Measurements from ENCODE around the gene TBX10. TPM values are rescaled to one million over a fixed set of nuclear protein-coding genes. Genes with fewer than 3 reads are reported as not detected.

Gene TBX10
- total RNA-seq, 1 experiment from 2014 or later = not detected

- TF ChIP-seq REST (IDR thresholded peaks at IDR 0.05; ENCODE audit: low read depth) (no peak), POLR2A (IDR thresholded peaks at IDR 0.05; ENCODE audit: borderline replicate concordance, extremely low read depth, insufficient read depth, insufficient read length) (no peak)
These were observed 9.4 kb upstream of the TBX10 start (continued) for GRCh38 chr11:67648796-67649613.

- H3K27ac ChIP-seq (ENCODE audit: low read depth, low read length) = no peak overlapping the region
- no peaks in the 10 kb centered on the region for H4K20me1 ChIP-seq (ENCODE audit: insufficient read depth)
- no peaks in the 10 kb centered on the region; a peak in 1 of 4 replicates for H3K9me3 ChIP-seq (ENCODE audit: control insufficient read depth in 1 of 2, insufficient read depth in 1 of 2, low read depth in 1 of 2, low read length in 2 of 2)
- H3K9me2 ChIP-seq (ENCODE audit: insufficient read depth) = no peaks in the 10 kb centered on the region
- POLR2A ChIA-PET = no interaction called here
- no peak overlapping the region for H3K4me2 ChIP-seq (ENCODE audit: low read length)
- H3K27me3 ChIP-seq (ENCODE audit: insufficient read depth, low read length) = no peaks in the 10 kb centered on the region
- no peak overlapping the region for H3K4me3 ChIP-seq (replicated peaks in 1 of 2; ENCODE audit: low read depth in 1 of 2, low read length in 2 of 2)
- H3K36me3 ChIP-seq (ENCODE audit: control insufficient read depth in 1 of 2, insufficient read depth in 2 of 2, low read length in 2 of 2) = no peaks in the 10 kb centered on the region
- H2AFZ ChIP-seq (ENCODE audit: low read depth, low read length, poor library complexity, severe bottlenecking) = no peak overlapping the region
- RAD21 ChIA-PET (ENCODE audit: low non-redundant PET in 1 of 2, low total read pairs in 2 of 2, uncharacterized antibody in 2 of 2, unreplicated experiment in 2 of 2) = no interaction called here
- DNase-seq (ENCODE audit: low read depth, low spot score) = peak; percentile 59
- H3K79me2 ChIP-seq (ENCODE audit: insufficient read depth, low read length) = no peaks in the 10 kb centered on the region
- TF ChIP-seq CTCF (IDR thresholded peaks at IDR 0.05 in 2 of 3, conservative IDR thresholded peaks at IDR 0.05 in 1 of 3; ENCODE audit: borderline replicate concordance in 1 of 3, insufficient read depth in 1 of 3, low read depth in 2 of 3, low read length in 2 of 3) (peak; percentile 73 to 93 (median 84)), RAD21 (IDR thresholded peaks at IDR 0.05; ENCODE audit: low read depth) (peak; percentile 70), POLR2A (IDR thresholded peaks at IDR 0.05; ENCODE audit: borderline replicate concordance, extremely low read depth, insufficient read depth, insufficient read length) (no peak)
- H3K4me1 ChIP-seq (ENCODE audit: control insufficient read depth in 1 of 2, insufficient read depth in 2 of 2, low read length in 2 of 2) = peaks cover 2 to 17% of the 10 kb centered on the region in 2 experiments; a peak in 3 of 4 replicates
- CTCF ChIA-PET = interaction anchor here (0.8 to 2.0 kb wide), 2 partner anchors 11 to 34 kb away, joined by 3 to 10 read pairs; no protein-coding TSS in a partner anchor
- ATAC-seq = peak; percentile 99
- no peak overlapping the region for H3K9ac ChIP-seq (ENCODE audit: low read length)
- BruUV-seq (replicated peaks) = no TSS peak
- intact Hi-C loops (cut with micrococcal nuclease) = loop anchor here (10.0 kb wide), 1 partner anchor 157 kb away; no protein-coding TSS in a partner anchor
These were observed 8.7 kb upstream of the TBX10 start for GRCh38 chr11:67648140-67648795.

Data from HCT116 (cell line).